Amniotic stem cell (primary cell): ENCODE results near the gene FAAP24.
"Not testable (repeated sequence)": the region's sequence is repeated elsewhere in the genome, so short reads cannot be mapped to it uniquely, and the experiment has no call there.

Source experiments
- DNase-seq: peaks from one replicate; lab custom pipeline; 2025; lab: John Stamatoyannopoulos, UW

Gene FAAP24

GRCh38 chr19:32998722-32999121 lies 26.7 kb downstream of the FAAP24 start:
- DNase-seq: no peak

GRCh38 chr19:33000510-33000909 lies 28.5 kb downstream of the FAAP24 start:
- no peak for DNase-seq

GRCh38 chr19:33000910-33001309 lies 28.9 kb downstream of the FAAP24 start:
- DNase-seq: no peak

GRCh38 chr19:33002126-33002865 lies 30.3 kb downstream of the FAAP24 start:
- DNase-seq: not testable (repeated sequence)

GRCh38 chr19:33003424-33004024 lies 31.5 kb downstream of the FAAP24 start:
- not testable (repeated sequence) for DNase-seq

GRCh38 chr19:33005440-33005839 lies 33.4 kb downstream of the FAAP24 start:
- DNase-seq: no peak

- DNase-seq: no peak
Measured at GRCh38 chr19:33008738-33009137, 36.7 kb downstream of the FAAP24 start.

DNA sequence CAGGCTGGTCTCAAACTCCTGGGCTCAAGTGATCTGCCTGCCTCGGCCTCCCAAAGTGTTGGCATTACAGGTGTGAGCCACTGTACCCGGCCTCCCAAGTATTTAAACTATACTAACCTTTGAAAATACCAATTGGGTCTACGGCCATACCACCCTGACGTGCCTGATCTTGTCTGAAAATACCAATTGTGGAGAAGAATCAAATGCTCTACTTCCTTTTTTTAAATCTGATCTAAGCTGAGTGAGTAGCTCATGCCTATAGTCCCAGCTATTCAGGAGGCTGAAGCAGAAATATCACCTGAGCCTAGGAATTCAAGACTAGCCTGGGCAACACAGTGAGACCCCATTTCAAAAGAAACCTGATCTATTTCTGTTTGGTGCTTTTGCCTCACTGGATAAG lies 38.8 kb downstream of the FAAP24 start:
- DNase-seq: not testable (repeated sequence)

GRCh38 chr19:33022472-33023116 lies 50.6 kb downstream of the FAAP24 start:
- no peak for DNase-seq

DNA sequence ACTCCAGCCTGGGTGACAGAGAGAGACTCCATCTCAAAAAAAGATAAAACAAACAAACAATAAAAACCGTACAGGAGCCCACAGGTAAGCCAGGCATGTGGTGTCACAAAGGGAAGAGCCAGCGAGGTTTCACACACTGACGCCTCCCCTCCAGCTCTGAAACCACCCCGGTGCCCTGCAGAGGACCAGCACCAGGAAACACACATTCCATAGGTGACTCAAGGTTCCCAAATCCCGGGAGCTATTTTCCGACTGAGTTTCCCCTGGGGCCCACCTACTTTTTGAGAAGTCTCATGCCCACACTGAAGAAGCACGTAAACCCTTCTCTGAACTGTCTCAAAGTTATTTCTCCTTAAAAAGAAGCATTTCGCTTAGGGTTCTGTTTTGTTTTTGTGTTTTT lies 52.4 kb downstream of the FAAP24 start:
- no peak for DNase-seq

DNA sequence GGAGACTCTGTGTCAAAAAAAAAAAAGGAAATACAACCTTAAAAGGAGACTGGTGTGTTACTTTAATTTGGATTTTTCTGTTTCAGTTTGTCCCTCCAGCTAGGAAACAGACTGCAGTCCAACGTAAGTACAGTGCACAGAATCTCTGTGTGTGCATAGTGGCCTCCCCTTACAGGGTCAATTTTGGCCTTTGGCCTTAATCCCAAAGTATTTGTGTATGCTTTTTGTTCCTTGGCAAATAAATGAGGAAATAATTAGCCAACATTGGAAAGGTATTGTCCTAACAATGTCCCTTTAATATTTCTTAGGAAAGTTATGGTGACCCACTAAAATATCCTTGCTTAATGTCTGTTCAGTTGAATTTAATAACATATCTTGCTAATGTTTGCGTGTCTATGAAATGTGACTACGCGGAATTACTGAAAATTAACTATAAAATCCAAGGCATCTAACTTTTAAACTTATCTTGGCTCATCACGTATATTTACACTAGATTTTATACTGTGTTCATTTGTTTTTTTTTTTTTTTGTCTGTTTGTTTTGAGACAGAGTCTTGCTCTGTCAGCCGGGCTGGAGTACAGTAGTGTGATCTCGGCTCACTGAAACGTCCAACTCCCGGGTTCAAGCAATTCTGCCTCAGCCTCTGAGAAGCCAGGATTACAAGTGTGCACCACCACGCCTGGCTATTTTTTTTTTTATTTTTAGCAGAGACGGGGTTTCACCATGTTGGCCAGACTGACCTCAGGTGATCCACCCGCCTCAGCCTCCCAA lies 53.6 kb downstream of the FAAP24 start:
- DNase-seq: not testable (repeated sequence)

- not testable (repeated sequence) for DNase-seq
Measured at GRCh38 chr19:33026602-33027001, 54.6 kb downstream of the FAAP24 start.
